Right hindlimb (tissue), 1 donor: ENCODE results near the gene MAP2.
"Not testable (repeated sequence)": the region's sequence is repeated elsewhere in the genome, so short reads cannot be mapped to it uniquely, and the experiment has no call there.

Experiments
- DNase-seq: peaks from one replicate; pipeline ENCODE4 v3.0.0-alpha.2; 2018

Gene MAP2

DNA sequence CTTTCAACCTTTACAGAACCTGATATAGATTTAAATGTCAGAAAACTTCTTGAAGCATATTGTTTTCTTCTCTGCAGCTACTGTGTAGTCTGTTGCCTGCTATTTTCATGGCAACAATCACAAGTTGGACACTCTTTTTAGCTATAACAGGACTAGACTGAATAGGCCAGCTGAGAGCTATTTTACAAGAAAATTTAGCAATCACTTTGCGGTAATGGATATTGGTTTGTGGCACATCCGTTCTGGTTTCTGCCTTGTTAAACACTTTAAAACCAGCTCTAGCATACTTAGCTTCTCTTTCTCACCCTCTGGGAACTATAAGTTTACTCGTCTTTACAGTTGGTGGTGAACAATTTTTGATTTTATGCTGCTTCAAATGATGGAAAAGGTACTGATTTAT lies 125.7 kb downstream of the MAP2 start:
- DNase-seq = no peak

DNA sequence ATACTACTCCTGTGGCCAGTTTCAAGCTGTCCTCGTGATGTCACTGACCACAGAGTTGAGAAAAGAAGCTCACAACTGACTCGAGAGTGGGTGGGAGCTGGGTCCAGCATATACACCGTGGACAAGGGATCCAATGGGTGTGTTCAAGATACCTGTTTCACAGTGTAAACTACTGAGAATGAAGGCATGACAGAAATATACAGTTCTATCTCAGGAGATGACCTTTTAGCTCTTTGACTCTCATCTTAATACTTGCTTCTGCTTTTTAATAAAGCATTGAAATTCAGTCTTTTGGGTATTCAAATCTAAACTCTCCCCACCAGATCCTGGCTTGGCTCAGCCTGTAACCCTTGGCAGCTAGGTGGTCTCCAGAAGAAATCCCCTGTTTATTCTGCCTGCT lies 130.1 kb downstream of the MAP2 start:
- no peak for DNase-seq

DNA sequence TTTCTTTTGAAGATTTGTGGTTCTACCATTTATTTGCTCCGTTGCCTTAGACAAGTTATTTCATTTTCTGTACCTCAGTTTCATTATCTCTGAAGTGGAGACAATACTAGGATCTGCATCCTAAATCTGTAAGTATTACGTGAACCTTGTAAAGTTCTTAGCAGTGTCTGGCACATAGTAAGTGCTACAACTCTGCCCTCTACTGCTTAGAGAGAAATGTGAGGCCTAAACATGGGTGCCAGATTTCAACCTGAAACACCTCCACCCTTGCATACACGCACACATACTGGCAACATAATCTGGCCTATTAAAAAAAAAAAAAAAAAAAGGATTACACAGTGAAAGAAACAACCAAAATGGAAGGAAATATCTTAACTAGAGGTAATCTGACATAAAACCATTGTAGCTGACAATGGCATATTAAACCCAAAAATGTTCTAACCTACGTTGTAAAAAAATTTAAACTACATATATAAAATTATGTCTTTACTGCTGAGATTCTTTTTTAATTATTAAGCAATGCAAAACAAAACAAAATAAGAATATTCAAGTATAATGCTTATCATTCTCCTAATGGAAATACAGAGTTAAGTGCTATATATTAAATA lies 132.6 kb downstream of the MAP2 start:
- DNase-seq = no peak

DNA sequence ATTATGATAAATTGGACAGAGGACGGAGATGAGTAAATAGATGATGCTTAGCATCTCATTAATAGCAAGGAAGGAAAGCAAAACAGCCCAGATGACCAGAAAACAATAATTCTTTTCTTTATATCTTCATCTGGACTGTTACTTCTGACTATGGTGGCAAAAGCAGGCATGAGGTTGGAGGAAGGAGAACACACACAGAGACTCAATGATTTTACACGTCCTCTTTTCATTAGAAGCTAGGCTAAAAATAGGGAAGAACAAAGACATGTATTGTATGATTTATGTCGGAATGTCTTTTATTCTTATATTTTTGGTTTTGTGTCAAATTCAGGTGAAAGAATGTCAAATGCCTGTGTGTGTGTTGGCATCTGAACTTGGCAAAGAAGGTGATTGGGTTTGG lies 137.1 kb downstream of the MAP2 start:
- DNase-seq = no peak

DNA sequence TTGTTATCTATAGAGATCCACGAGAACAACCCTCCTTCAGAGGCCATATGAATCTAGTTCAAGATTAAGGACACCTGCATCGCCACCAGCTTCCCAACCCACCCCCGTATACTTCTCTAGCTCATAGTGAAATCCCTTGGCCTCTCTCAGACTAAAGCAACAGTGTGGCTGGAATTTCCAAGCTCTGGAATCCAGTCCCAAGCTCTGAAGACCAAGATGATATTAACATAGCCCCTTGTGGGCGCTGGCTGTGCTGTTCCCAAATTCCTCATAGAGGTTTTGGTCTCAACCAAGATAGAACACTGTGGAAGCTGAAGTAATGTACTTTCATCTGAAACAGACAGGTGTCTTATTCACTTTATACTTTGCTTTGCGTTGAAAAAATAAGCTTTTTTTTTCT lies 139.6 kb downstream of the MAP2 start:
- no peak for DNase-seq

DNA sequence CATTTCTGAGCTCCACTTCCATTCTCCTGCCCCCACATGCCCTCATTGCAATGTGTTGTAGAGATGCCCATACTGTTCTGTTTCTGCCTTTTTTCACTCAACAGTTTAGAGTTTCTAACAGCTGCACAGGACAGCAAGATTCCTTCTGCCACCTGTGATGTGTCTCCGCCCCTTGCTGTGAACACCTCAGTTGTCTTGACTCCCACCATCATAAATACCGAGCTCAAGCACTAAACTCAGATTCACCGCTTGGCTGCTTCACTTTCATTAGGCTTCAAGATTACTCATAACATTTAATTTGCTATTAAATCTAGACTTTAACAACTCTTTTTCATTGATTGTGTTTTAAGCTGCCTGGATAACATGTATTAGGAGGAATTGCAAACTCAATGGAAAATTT lies 141.0 kb downstream of the MAP2 start:
- no peak for DNase-seq

DNA sequence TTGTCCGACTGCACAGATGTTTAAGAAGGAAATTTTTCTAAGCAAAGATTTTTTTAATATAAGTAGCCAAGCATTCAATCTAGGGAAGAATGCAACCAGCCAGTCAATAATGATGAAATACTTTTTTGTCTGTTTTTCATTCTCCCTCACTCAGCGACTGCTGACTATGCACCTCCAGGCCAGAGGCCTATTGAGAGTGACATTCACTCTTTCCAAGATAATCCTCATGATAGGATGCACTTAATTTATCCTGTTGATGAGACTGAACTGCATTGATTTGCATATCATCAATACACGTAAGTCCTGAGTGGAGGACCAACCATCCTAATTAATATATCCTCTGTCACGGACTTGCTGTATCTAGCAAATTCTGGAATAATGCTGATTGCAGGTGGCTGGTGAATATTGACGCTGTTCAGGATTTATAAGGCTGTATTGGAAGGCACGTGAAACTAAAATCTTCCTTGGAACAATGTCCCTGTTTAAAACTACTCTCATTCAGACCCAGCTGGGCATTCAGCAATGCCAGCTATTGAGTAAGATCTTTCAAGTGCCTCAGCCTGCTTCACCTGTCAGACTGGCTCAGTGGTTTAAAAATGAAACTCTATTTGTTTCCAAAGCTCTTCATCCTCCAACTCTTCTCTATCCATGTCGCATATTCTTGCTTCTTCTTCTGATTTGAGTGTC lies 142.2 kb downstream of the MAP2 start:
- no peak for DNase-seq

DNA sequence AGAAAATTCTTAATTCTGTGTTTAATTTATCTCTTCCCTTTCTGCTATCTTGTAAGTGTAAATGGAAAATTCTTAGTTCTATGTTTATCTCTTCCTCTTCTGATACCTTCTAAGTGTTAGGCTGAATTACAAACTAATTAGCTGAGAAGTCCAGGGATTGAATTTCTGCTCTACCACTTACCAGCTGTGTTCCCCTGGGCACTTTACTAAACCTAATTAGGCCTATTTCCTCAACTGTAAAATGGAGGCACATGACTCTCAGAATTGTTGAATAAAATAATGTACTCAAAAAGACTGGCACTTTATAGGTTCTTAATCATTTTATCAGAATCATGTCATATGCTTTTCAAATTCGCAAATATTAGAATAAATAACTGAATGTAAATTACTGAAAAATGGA lies 146.3 kb downstream of the MAP2 start:
- no peak for DNase-seq

DNA sequence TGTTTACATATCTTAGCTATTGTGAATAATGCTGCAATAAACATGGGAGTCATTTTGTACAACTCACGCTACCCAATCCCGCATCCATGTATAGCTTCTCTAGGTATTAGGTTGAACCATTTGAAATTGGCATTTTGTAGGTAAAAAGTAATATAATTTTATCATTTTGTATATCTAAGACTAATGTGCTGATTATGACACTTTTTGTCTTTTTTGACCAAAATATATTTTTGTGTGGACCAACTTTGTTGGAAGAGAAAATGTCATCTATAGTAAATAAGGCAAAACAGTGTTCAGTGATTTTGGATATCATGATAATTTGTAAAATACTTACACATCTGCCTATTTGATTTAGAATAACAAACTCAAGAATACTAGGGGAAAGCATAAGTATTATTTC lies 150.7 kb downstream of the MAP2 start:
- no peak for DNase-seq

DNA sequence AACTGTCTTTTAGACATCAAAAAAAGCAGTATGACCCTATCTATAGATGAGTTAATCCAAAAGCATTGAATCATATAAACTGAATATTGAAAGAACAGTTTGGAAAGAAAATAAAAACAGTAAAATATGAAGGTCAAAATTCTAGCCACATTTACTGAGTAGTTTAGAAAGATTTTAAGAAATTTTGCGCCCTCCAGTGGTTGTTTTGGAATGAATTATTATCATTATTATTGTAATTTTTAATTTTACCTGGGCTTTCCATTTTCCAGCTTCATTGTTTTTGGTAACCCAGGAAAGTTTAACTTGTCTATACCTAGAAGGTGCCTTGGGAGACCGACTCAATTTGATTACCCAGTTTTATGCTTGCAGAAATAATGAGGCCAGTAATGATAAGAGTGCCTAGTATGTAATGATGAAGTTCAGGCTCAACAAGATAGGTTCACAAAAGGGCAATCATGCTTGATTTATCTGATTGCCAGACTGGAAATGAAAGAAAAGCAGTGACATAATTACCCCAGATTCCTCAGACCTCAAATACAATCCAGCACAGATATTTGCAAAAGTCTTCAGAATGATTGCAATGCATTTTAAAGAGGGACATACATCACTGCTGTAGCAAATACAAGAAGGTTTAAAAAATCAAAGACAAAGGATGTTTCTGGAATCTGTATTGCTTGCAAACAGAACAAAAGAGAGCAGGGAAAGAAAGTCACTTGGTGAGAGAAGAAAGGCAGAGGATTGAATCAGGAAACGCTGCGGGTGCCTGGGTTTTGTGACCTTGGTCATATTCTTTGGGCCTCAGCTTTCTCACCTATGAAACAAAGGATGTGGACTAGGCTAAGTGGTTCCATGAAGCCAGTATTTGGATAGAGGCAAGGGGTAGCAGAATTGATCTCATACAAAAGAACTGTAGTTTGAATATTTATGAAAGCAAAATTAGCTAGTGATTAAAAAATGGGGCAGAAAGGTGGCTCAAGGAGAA lies 153.8 kb downstream of the MAP2 start:
- DNase-seq = no peak

DNA sequence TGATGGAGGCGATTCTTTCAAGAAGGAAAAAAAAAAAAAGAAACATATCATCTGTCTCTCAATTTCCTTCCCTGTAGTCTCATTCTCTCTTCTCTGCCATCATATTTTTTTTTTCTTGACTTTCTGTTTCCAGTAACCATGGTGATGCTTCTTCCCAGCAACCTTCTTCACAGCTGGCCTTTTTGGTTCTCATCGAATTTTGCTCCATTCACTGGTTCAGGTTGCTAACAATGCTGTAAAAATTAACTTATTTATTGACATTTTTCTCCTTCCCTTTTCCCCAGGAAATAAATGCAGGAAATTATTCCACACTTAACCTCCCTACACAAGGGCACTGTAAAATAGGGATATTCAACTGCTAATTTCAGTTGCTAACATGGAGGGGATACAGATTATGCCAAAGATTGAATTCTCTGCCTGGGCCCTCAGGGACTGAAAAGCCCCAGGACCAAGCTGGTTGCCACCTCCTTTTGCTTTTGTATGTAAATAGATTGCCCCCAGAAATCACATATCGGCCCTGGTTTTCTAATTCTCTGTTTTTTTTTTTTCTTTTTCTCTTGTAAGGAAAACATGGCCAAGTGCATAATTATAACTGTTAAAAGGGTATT lies 154.7 kb downstream of the MAP2 start:
- DNase-seq = no peak

DNA sequence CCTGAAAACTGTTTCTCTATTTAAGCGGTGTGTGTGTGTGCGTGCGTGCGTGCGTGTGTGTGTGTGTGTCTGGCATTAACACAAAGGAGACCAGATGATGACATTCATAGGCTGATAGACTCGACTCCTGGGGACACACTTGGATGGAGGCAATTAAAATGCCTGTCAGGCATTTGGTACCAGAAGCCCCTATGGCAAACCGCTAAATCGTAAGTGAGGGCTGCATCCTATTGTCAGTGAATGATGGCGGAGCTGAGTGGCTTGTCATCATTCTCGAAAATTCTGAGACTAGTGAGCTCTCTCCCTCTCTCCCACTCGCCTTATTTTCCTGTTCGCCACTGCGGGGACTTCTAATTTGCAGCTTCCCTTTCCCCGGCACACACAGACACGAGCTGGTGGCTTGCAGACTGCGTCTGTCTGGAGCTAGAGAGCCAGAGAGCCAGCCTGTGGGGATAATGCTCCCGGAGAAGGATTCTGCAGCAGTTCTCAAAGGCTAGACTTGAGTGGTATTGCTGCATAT lies 155.4 kb downstream of the MAP2 start:
- peak; percentile 55 for DNase-seq

DNA sequence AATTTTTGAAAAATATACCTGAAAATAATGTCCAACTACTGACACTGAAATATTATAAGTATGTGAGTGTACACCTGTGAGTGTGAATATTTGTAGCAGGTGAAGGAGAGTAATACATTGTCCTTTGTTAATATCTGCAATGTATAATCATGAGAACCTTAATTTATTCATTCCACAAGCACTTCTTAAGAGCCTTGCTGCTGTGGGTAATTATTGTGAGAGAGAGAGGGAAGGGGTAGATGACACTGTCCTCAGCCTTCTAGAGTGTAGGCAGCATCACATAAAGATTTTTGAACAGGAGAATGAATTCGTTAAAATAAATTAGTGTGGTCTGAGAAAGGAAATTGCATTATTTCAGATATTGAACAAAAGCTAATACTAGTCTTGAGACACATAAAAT lies 157.2 kb downstream of the MAP2 start:
- DNase-seq = no peak

DNA sequence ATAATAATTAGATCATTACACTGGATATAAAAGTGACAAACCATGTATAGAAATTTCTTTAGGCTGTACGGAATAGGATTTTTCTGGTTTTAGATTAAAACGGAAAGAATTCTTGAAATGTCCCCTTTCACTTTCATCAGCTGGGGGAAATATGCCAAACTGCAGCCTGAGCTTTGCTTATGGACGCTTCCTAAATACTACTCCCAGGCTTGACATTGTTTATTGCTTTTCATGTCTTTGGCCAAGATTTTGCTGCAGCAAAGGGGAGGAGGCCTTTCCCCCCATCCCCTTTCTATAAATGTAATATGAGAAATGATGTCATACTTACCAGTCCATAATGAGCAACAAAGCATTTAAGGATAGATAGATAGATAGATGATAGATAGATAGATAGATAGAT lies 158.4 kb downstream of the MAP2 start:
- DNase-seq = no peak

DNA sequence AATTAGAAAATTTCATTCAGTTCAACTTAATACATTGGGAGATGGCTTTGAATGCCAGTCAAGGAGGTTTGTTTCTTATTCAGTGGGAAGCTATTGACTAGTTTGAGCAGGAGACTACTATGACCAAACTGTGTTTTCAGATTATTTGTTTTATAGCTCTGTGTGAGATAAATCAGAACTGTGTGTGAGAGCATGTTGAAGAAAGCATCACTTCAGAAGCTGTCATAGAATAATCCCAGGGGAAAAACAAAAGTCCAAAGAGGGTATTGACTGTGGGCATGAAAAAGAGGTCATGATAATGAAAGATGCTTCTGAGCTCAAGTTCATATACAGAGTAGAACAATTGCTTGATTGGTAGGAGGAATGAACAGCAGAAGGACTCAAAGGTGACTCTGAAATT lies 160.6 kb downstream of the MAP2 start:
- no peak for DNase-seq

DNA sequence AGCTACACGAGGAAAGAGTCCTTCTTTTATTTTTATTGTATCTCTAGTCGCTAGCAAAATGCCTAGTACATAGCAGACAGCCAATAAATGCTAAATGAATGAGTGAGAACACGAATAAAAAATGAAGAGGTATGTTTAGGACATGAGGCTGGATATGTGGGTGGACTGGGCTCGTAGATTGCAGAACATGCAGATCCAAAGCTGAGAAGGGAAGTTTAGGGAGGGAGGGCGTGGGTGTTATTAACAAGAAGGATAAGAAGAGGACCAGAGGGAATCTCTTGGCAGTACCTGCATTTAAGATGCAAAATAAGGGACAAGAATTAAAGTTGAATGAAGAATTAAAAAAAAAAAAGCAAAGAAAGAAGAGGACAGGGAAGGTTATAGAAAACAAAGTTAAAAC lies 161.1 kb downstream of the MAP2 start:
- DNase-seq = no peak

DNA sequence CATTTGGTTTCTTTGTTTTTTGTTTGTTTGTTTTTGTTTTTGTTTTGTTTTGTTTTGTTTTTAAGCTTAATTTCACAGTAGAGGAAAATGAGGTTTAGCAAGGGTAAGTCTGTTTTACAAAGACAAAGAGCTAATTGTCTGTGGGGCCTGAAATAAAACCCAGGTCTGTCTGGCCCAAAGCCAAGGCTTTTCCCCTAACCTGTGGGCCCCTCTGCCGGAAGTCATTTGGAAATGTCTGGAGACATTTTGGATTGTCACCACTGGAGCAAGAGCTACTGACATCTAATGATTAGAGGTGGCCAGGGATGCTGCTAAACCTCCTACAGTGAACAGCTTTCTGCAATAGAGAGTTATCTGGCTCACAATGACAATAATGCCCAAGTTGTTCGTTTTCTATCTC lies 167.2 kb downstream of the MAP2 start:
- DNase-seq = no peak

DNA sequence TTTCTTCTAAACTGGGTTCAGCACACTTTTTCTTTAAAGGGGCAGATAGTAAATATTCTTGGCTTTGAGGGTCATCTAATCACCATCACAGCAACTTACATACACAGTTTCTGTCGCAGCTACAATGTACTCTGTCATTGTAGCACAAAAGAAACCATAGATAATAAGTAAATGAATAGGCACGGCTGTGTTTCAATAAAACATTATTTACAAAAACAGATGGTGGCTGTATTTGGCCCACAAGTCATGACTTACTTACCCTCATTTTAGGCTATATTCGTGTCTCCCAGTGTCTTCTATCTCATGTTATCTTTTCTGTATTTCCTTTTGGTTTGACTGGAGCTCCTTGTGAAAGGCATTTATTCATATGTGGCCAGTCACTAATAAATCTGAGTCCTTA lies 168.3 kb downstream of the MAP2 start:
- DNase-seq = no peak

DNA sequence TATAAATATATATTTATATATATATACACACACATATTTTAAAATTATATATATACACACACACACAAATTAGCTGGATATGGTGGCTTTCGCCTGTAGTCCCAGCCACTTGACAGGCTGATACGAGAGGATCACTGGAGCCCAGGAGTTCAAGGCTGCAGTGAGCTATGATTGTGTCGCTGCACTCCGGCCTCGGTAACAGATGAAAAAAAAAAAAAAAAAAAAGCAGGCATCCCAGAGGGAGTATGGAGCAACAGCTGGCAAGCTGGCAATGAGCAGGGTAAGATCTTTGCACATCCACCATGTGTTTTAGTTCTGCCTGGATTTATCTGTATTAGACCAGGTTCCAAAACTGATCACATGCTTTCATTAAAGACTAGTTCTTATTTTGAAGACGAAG lies 170.1 kb downstream of the MAP2 start:
- no peak for DNase-seq

DNA sequence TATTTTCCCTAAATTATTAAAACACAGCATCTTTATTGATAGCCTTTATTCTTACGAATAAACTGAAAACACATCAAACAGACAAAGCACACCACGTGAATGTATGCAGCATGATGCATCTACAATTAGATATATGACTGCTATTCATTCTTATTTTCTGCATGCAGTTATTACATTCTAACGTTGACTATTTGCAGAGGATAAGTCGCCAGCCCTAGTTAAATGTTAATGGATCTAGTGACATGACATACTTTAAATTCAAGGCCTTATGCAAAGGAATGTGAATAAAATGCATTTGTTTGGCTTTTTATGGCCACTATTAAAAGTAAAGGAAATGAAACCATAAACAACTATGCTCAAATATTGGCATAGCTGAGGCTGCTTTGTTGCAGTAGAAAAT lies 172.4 kb downstream of the MAP2 start:
- DNase-seq = no peak

DNA sequence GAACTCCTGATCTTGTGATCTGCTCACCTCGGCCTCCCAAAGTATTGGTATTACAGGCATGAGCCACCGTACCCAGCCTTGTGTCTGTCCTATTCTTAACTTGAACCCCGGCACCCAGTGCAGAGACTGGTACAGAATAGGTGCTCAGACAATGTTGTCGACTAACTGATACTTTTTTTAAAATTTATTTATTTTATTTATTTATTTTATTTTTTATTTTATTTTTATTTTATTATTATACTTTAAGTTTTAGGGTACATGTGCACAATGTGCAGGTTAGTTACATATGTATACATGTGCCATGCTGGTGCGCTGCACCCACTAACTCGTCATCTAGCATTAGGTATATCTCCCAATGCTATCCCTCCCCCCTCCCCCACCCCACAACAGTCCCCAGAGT lies 174.4 kb downstream of the MAP2 start:
- not testable (repeated sequence) for DNase-seq

DNA sequence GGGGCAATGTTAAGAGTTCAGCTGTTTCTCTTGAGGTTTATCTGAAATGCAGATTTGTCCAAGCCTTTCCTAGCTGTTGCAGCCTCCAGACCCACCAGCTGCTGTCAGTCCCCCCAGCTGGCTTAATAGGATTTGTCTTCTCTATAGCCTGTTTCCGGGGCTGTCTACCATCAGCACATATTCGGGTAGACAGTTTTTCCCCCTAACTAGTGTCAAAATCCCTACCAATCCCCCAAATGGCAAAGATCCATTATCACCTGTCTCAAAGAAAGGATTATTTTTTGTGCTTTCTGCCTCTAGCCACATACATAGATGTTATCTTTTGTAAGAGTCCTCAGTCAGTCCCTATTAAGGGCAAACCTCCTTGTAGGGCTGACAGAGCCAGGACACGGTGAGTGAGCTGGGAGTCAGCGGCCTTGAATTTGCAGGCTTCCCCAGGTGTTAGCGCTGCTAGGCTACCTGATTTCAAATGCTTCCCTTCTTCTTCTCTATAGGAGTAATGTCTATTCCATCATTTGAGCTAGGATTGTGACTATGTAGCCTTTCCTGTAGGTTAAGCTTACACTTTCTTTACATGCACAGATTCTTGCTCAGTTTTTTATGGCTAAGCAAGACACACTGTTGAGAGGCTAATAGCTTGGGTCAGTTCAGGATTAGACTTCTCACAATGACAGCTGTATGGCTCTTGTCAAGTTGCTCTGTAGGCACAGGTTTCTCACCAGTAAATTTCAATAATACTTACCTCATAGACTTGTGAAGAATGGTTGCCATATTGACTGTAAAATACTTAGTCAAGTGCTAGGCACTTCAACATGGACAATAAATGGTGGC lies 176.7 kb downstream of the MAP2 start:
- DNase-seq = no peak
